Astrocyte (in vitro differentiated cells and primary cell): ENCODE measurements around the gene EVI5L. TPM values are rescaled to one million over a fixed set of nuclear protein-coding genes. Genes with fewer than 3 reads are reported as not detected.

Experiments
- DNase-seq: peaks from one replicate; pipeline ENCODE4 v3.0.0-alpha.2; 2010; ENCODE audit warnings: low read depth
- FAIRE-seq: peaks from 2 replicates; lab custom pipeline; 2011; peaks lifted over from hg19 to GRCh38; lab: Jason Lieb, UNC
- H2AFZ ChIP-seq: 2 replicates; pipeline ENCODE4 v1.6.0; 2012; ENCODE audit warnings: low read depth, low read length, inconsistent platforms
- H3K27ac ChIP-seq: 2 replicates; pipeline ENCODE4 v1.5.1; 2011; ENCODE audit warnings: low read depth, low read length, inconsistent platforms
- H3K27me3 ChIP-seq: 2 replicates; pipeline ENCODE4 v1.6.0; 2011; ENCODE audit warnings: low read length, inconsistent platforms; ENCODE audit not compliant: insufficient read depth
- H3K36me3 ChIP-seq: 2 replicates; pipeline ENCODE4 v1.5.1; 2011; ENCODE audit warnings: low read length, inconsistent platforms; ENCODE audit not compliant: insufficient read depth
- H3K4me1 ChIP-seq: 2 replicates; pipeline ENCODE4 v1.5.1; 2011; ENCODE audit warnings: low read length, inconsistent platforms; ENCODE audit not compliant: insufficient read depth
- H3K4me2 ChIP-seq: 2 replicates; pipeline ENCODE4 v1.6.0; 2012; ENCODE audit warnings: low read length, inconsistent platforms
- H3K4me3 ChIP-seq: 2 replicates; pipeline ENCODE4 v1.5.1; 2011; ENCODE audit warnings: low read depth, mild to moderate bottlenecking, low read length, inconsistent platforms; ENCODE audit not compliant: insufficient read depth
- H3K79me2 ChIP-seq: 2 replicates; pipeline ENCODE4 v1.6.0; 2012; ENCODE audit warnings: mild to moderate bottlenecking, low read length, inconsistent platforms; ENCODE audit not compliant: insufficient read depth
- H3K9ac ChIP-seq: 2 replicates; pipeline ENCODE4 v1.6.0; 2012; ENCODE audit warnings: mild to moderate bottlenecking, low read length, inconsistent platforms
- H3K9me3 ChIP-seq: 2 replicates; pipeline ENCODE4 v1.5.1; 2012; ENCODE audit warnings: low read depth, mild to moderate bottlenecking, low read length, inconsistent platforms; ENCODE audit not compliant: insufficient read depth
- H4K20me1 ChIP-seq: 2 replicates; pipeline ENCODE4 v1.6.0; 2012; ENCODE audit warnings: low read length, inconsistent platforms; ENCODE audit not compliant: insufficient read depth
- H3K27ac Mint-ChIP-seq: one replicate; pipeline ENCODE4 v1.8.0; 2021; ENCODE audit warnings: mild to moderate bottlenecking, mixed read lengths; ENCODE audit not compliant: unreplicated experiment
- H3K27me3 Mint-ChIP-seq: one replicate; pipeline ENCODE4 v1.8.0; 2021; ENCODE audit warnings: low read depth, mixed read lengths; ENCODE audit not compliant: unreplicated experiment
- H3K36me3 Mint-ChIP-seq: one replicate; pipeline ENCODE4 v1.8.0; 2021; ENCODE audit warnings: low read depth, mixed read lengths; ENCODE audit not compliant: unreplicated experiment
- H3K4me1 Mint-ChIP-seq: one replicate; pipeline ENCODE4 v1.8.0; 2021; ENCODE audit warnings: low read depth, mixed read lengths; ENCODE audit not compliant: unreplicated experiment
- H3K4me3 Mint-ChIP-seq: one replicate; pipeline ENCODE4 v1.8.0; 2021; ENCODE audit warnings: mild to moderate bottlenecking, moderate library complexity, mixed read lengths; ENCODE audit not compliant: unreplicated experiment
- H3K9me3 Mint-ChIP-seq: one replicate; pipeline ENCODE4 v1.8.0; 2021; ENCODE audit warnings: mild to moderate bottlenecking, mixed read lengths; ENCODE audit not compliant: unreplicated experiment
- CTCF ChIP-seq: IDR thresholded peaks from 2 replicates; pipeline ENCODE4 v1.5.1; 2011; ENCODE audit warnings: low read depth, mild to moderate bottlenecking, inconsistent platforms, low read length, moderate library complexity; ENCODE audit not compliant: insufficient read depth
- EZH2 ChIP-seq: IDR thresholded peaks from 2 replicates; pipeline ENCODE4 v1.6.1; 2012; ENCODE audit warnings: mild to moderate bottlenecking, low read length, inconsistent platforms; ENCODE audit not compliant: insufficient read depth
- total RNA-seq: library from RNA; stranded (reverse); gene quantifications from 2 replicates; pipeline ENCODE4 v1.2.1, GENCODE V29; 2021

Gene EVI5L
- total RNA-seq, 1 donor from 2014 or later: 22.1 TPM

GRCh38 chr19:7879836-7880235, 49.8 kb downstream of the EVI5L start:
- H3K36me3 Mint-ChIP-seq: no peaks in the 10 kb centered on the region
- peaks cover under 1% of the 10 kb centered on the region for H3K27me3 ChIP-seq
- H3K79me2 ChIP-seq: no peaks in the 10 kb centered on the region
- DNase-seq (no peak), FAIRE-seq (no peak)
- peaks cover 10% of the 10 kb centered on the region for H3K27me3 Mint-ChIP-seq
- H2AFZ ChIP-seq: no peak overlapping the region
- no peak overlapping the region for H3K27ac Mint-ChIP-seq
- no peaks in the 10 kb centered on the region for H3K9me3 Mint-ChIP-seq
- no peaks in the 10 kb centered on the region for H3K36me3 ChIP-seq
- peaks cover 4% of the 10 kb centered on the region for H3K9me3 ChIP-seq
- H3K4me1 ChIP-seq: no peaks in the 10 kb centered on the region
- no peak overlapping the region for H3K4me3 Mint-ChIP-seq
- peaks cover 4% of the 10 kb centered on the region for H3K4me1 Mint-ChIP-seq
- H3K4me2 ChIP-seq: no peak overlapping the region
- H3K9ac ChIP-seq: no peak overlapping the region
- no peaks in the 10 kb centered on the region for H4K20me1 ChIP-seq
- TF ChIP-seq CTCF (no peak), EZH2 (no peak)
- H3K27ac ChIP-seq: no peak overlapping the region
- no peak overlapping the region for H3K4me3 ChIP-seq

- Mint-ChIP-seq H3K9me3 (no peaks in the 10 kb centered on the region), H3K27me3 (peaks cover 2% of the 10 kb centered on the region), H3K4me3 (no peak overlapping the region), H3K36me3 (no peaks in the 10 kb centered on the region), H3K27ac (no peak overlapping the region), H3K4me1 (peaks cover 4% of the 10 kb centered on the region)
- no peaks in the 10 kb centered on the region for H3K36me3 ChIP-seq
- no peak overlapping the region for H3K9ac ChIP-seq
- TF ChIP-seq EZH2 (no peak), CTCF (no peak)
- H3K4me3 ChIP-seq: no peak overlapping the region
- H3K79me2 ChIP-seq: no peaks in the 10 kb centered on the region
- no peaks in the 10 kb centered on the region for H4K20me1 ChIP-seq
- no peak overlapping the region for H2AFZ ChIP-seq
- no peaks in the 10 kb centered on the region for H3K4me1 ChIP-seq
- H3K9me3 ChIP-seq: peaks cover 4% of the 10 kb centered on the region
- no peak overlapping the region for H3K27ac ChIP-seq
- DNase-seq (no peak), FAIRE-seq (no peak)
- no peak overlapping the region for H3K4me2 ChIP-seq
- H3K27me3 ChIP-seq: no peaks in the 10 kb centered on the region
Measured at GRCh38 chr19:7881910-7882309, 51.9 kb downstream of the EVI5L start.

GRCh38 chr19:7883105-7883504, 53.1 kb downstream of the EVI5L start:
- DNase-seq (no peak), FAIRE-seq (no peak)
- Histone ChIP-seq H3K4me1 (no peaks in the 10 kb centered on the region), H3K27ac (no peak overlapping the region), H3K36me3 (no peaks in the 10 kb centered on the region), H3K27me3 (no peaks in the 10 kb centered on the region), H3K4me3 (no peak overlapping the region), H3K79me2 (no peaks in the 10 kb centered on the region), H3K4me2 (no peak overlapping the region), H3K9ac (no peak overlapping the region), H4K20me1 (no peaks in the 10 kb centered on the region), H2AFZ (no peak overlapping the region), H3K9me3 (peaks cover 4% of the 10 kb centered on the region)
- TF ChIP-seq CTCF (no peak), EZH2 (no peak)
- no peaks in the 10 kb centered on the region for H3K4me1 Mint-ChIP-seq
- H3K27me3 Mint-ChIP-seq: no peaks in the 10 kb centered on the region
- no peaks in the 10 kb centered on the region for H3K36me3 Mint-ChIP-seq
- no peak overlapping the region for H3K4me3 Mint-ChIP-seq
- no peaks in the 10 kb centered on the region for H3K9me3 Mint-ChIP-seq
- no peak overlapping the region for H3K27ac Mint-ChIP-seq
